Smooth muscle cell (in vitro differentiated cells): ENCODE data around the gene RTEL1. TPM values are rescaled to one million over a fixed set of nuclear protein-coding genes. Genes with fewer than 3 reads are reported as not detected.

Experiments used
- DNase-seq: peaks from one replicate; lab custom pipeline; 2025; ENCODE audit not compliant: unreplicated experiment; lab: John Stamatoyannopoulos, UW
- H2AFZ ChIP-seq: fragments of 200-600 bp; sonication (generic); 2 replicates; pipeline ENCODE4 v1.6.0; 2016; ENCODE audit warnings: antibody characterized with exemption, low read depth, mild to moderate bottlenecking
- H3F3A ChIP-seq: fragments of 200-600 bp; sonication (generic); 2 replicates; pipeline ENCODE4 v1.6.0; 2017; ENCODE audit warnings: antibody characterized with exemption, low read depth
- H3K27ac ChIP-seq: fragments of 200-600 bp; sonication (generic); 2 replicates; pipeline ENCODE4 v1.5.1; 2016; ENCODE audit warnings: low read depth, mild to moderate bottlenecking
- H3K27me3 ChIP-seq: fragments of 200-600 bp; sonication (generic); 2 replicates; pipeline ENCODE4 v1.6.1; 2016; ENCODE audit warnings: low read depth, mild to moderate bottlenecking
- H3K36me3 ChIP-seq: fragments of 200-600 bp; sonication (generic); 2 replicates; pipeline ENCODE4 v1.5.1; 2016; ENCODE audit warnings: low read depth
- H3K4me1 ChIP-seq: fragments of 200-600 bp; sonication (generic); 2 replicates; pipeline ENCODE4 v1.5.1; 2016; ENCODE audit warnings: low read depth
- H3K4me2 ChIP-seq: fragments of 200-600 bp; sonication (generic); 2 replicates; pipeline ENCODE4 v1.6.0; 2016; ENCODE audit warnings: mild to moderate bottlenecking
- H3K4me3 ChIP-seq: fragments of 200-600 bp; sonication (generic); 2 replicates; pipeline ENCODE4 v1.5.1; 2016; ENCODE audit warnings: mild to moderate bottlenecking
- H3K79me2 ChIP-seq: fragments of 200-600 bp; sonication (generic); 2 replicates; pipeline ENCODE4 v1.6.0; 2016; ENCODE audit warnings: low read depth, mild to moderate bottlenecking
- H3K9ac ChIP-seq: fragments of 200-600 bp; sonication (generic); 2 replicates; pipeline ENCODE4 v1.6.0; 2016; ENCODE audit warnings: low read depth
- H3K9me3 ChIP-seq: fragments of 200-600 bp; sonication (generic); replicated peaks from 2 replicates; pipeline ENCODE4 v1.5.1; 2016; ENCODE audit warnings: low read depth
- H4K20me1 ChIP-seq: fragments of 200-600 bp; sonication (generic); 2 replicates; pipeline ENCODE4 v1.6.0; 2016; ENCODE audit warnings: low read depth
- CTCF ChIP-seq: fragments of 200-600 bp; sonication (generic); IDR thresholded peaks from 2 replicates; pipeline ENCODE4 v1.5.1; 2017; ENCODE audit warnings: borderline replicate concordance, mild to moderate bottlenecking, antibody characterized with exemption; ENCODE audit not compliant: insufficient read depth, poor library complexity, severe bottlenecking
- WGBS: methylation state at CpG from one replicate; pipeline ENCODE4 v1.1.7; 2016; ENCODE audit warnings: low lambda C conversion rate; 5-methylcytosine and 5-hydroxymethylcytosine counted together
- polyA plus RNA-seq: library from polyadenylated mRNA; unstranded; fragments of >200 nt; fragmentation: Nextera tagmentation; extraction: Ambion mirVana; gene quantifications from 2 replicates; pipeline ENCODE4 v1.2.1, GENCODE V29; 2016
- total RNA-seq: library from RNA; depleted of rRNA; stranded (reverse); fragments of >200 nt; gene quantifications from 2 replicates; pipeline ENCODE4 v1.2.3, GENCODE V29; 2014

The RTEL1 gene
- total and polyA plus RNA-seq, 2 experiments from 2014 or later, result 10.4 to 14.2 TPM

GRCh38 chr20:63704749-63705117, 46.6 kb downstream of the RTEL1 start:
- H3K9ac ChIP-seq, result no peak overlapping the region

GRCh38 chr20:63705232-63706026, 47.3 kb downstream of the RTEL1 start:
- H3K4me3 ChIP-seq, result no peak overlapping the region
- no peaks in the 10 kb centered on the region for H3K9me3 ChIP-seq
- no peaks in the 10 kb centered on the region for H3K27me3 ChIP-seq
- peaks cover 11% of the 10 kb centered on the region for H4K20me1 ChIP-seq
- H3K4me2 ChIP-seq, result no peak overlapping the region
- WGBS, result 97% methylated on average over 8 of the region's 8 CpGs
- no peak overlapping the region for H3K27ac ChIP-seq
- H3K9ac ChIP-seq, result no peak overlapping the region
- TF ChIP-seq CTCF, result no peak
- no peak overlapping the region for H2AFZ ChIP-seq
- no peaks in the 10 kb centered on the region for H3K36me3 ChIP-seq
- no peak for DNase-seq
- peaks cover 14% of the 10 kb centered on the region for H3K4me1 ChIP-seq
- no peaks in the 10 kb centered on the region for H3F3A ChIP-seq
- H3K79me2 ChIP-seq, result peaks cover 48% of the 10 kb centered on the region

More at GRCh38 chr20:63704749-63705117, 46.6 kb downstream of the RTEL1 start:
- Histone ChIP-seq H4K20me1 (peaks cover 11% of the 10 kb centered on the region), H3K4me3 (no peak overlapping the region), H3K79me2 (peaks cover 41% of the 10 kb centered on the region), H3K9me3 (no peaks in the 10 kb centered on the region), H3K27ac (no peak overlapping the region), H3F3A (no peaks in the 10 kb centered on the region), H3K4me2 (no peak overlapping the region), H3K27me3 (no peaks in the 10 kb centered on the region), H3K36me3 (no peaks in the 10 kb centered on the region), H2AFZ (no peak overlapping the region), H3K4me1 (peaks cover 14% of the 10 kb centered on the region)
- no peak for DNase-seq
- TF ChIP-seq CTCF, result no peak
- WGBS, result 83% methylated on average over 6 of the region's 6 CpGs

- no peaks in the 10 kb centered on the region for H3K9me3 ChIP-seq
- H2AFZ ChIP-seq, result no peak overlapping the region
- H3K4me3 ChIP-seq, result peak overlapping the region; percentile 89
- H3K4me1 ChIP-seq, result peaks cover 14% of the 10 kb centered on the region
- H3K36me3 ChIP-seq, result no peaks in the 10 kb centered on the region
- H3F3A ChIP-seq, result no peaks in the 10 kb centered on the region
- peak overlapping the region; percentile 50 for H3K27ac ChIP-seq
- H3K9ac ChIP-seq, result no peak overlapping the region
- 95% methylated on average over 12 of the region's 12 CpGs for WGBS
- no peak for TF ChIP-seq CTCF
- H3K79me2 ChIP-seq, result peaks cover 50% of the 10 kb centered on the region
- H3K4me2 ChIP-seq, result peak overlapping the region; percentile 99
- DNase-seq, result no peak
- peaks cover 11% of the 10 kb centered on the region for H4K20me1 ChIP-seq
- no peaks in the 10 kb centered on the region for H3K27me3 ChIP-seq
Measured at GRCh38 chr20:63706027-63706695, 48.0 kb downstream of the RTEL1 start.
